Tibial nerve (tissue), 4 donors: ENCODE data around the gene LCT. TPM values are rescaled to one million over a fixed set of nuclear protein-coding genes. Genes with fewer than 3 reads are reported as not detected.

Source experiments
- DNase-seq, 2 donors: peaks; one replicate each; pipeline ENCODE4 v3.0.0-alpha.2; 2019; ENCODE audit warnings: low spot score in 2 of 2
- H3K27ac ChIP-seq, 4 donors: fragments of 200-600 bp; sonication (generic) in 3 of 4; one replicate each; pipeline ENCODE4 v1.5.1; 2017 to 2019; ENCODE audit warnings: mild to moderate bottlenecking in 1 of 4
- H3K27me3 ChIP-seq, 2 donors: fragments of 200-600 bp; sonication (generic) in 1 of 2; one replicate each; pipeline versions ENCODE4 v1.5.1 to v1.6.0; 2017 to 2019
- H3K36me3 ChIP-seq, 3 donors: fragments of 200-600 bp; sonication (generic); one replicate each; pipeline ENCODE4 v1.5.1; 2018 to 2019
- H3K4me1 ChIP-seq, 4 donors: fragments of 200-600 bp; sonication (generic) in 3 of 4; one replicate each; pipeline ENCODE4 v1.5.1; 2017 to 2019
- H3K4me3 ChIP-seq, 4 donors: fragments of 200-600 bp; sonication (generic) in 3 of 4; one replicate each; pipeline ENCODE4 v1.5.1; 2017 to 2019; ENCODE audit warnings: mild to moderate bottlenecking in 1 of 4, moderate library complexity in 1 of 4
- H3K9me3 ChIP-seq, 4 donors: fragments of 200-600 bp; sonication (generic) in 3 of 4; one replicate each; pipeline ENCODE4 v1.5.1; 2017 to 2019
- EP300 ChIP-seq, 2 donors: sonication (generic); formaldehyde crosslinking; IDR thresholded peaks; one replicate each; pipeline ENCODE4 v1.6.1; 2017; ENCODE audit warnings: antibody characterized with exemption in 2 of 2, mild to moderate bottlenecking in 1 of 2
- POLR2A ChIP-seq, 2 donors: fragments of 450-650 bp; IDR thresholded peaks; one replicate each; pipeline ENCODE4 v1.6.1; 2017; ENCODE audit warnings: antibody characterized with exemption in 2 of 2, mild to moderate bottlenecking in 2 of 2, moderate library complexity in 2 of 2
- WGBS, 2 donors: methylation state at CpG; one replicate each; pipeline ENCODE4 v1.1.5; 2018; 5-methylcytosine and 5-hydroxymethylcytosine counted together
- total RNA-seq, 4 donors: library from RNA; depleted of rRNA; stranded (reverse); fragments of >200 nt; gene quantifications; one replicate each; pipeline ENCODE4 v1.1.0, GENCODE V29; 2016
- TF ChIP-seq, protein P1 (sequence below), 5 experiments: fragments of 200-600 bp in 3 of 5; fragments of 450-650 bp in 2 of 5; sonication (generic) in 3 of 5; IDR thresholded peaks; one replicate each; pipeline ENCODE4 v1.5.1; 2016 to 2019; ENCODE audit warnings: antibody characterized with exemption in 5 of 5, mild to moderate bottlenecking in 3 of 5, moderate library complexity in 2 of 5

LCT gene
- total RNA-seq, 4 donors from 2014 or later, result under 0.01 TPM; not detected in 3

DNA sequence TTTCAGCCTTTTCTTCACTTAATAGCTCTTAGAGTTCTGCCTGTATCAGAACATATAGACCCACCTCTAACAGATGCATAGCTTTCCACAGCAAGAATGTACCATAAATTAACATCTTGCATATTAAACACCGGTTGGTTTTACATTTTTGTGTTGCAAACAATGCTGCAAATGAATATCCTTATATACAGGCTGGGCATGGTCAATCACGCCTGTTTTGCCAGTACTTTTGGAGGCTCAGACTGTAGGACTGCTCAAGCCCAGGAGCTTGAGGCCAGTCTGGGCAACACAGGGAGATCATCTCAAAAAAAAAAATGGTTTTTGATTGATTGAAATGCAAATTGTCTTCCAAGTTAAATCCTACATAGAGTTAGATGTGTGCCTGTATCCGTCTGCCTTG lies 1.5 kb upstream of the LCT start:
- TF ChIP-seq EP300 (IDR thresholded peaks at IDR 0.05) (no peak), POLR2A (IDR thresholded peaks at IDR 0.05) (no peak)
- TF ChIP-seq, protein P1, sequence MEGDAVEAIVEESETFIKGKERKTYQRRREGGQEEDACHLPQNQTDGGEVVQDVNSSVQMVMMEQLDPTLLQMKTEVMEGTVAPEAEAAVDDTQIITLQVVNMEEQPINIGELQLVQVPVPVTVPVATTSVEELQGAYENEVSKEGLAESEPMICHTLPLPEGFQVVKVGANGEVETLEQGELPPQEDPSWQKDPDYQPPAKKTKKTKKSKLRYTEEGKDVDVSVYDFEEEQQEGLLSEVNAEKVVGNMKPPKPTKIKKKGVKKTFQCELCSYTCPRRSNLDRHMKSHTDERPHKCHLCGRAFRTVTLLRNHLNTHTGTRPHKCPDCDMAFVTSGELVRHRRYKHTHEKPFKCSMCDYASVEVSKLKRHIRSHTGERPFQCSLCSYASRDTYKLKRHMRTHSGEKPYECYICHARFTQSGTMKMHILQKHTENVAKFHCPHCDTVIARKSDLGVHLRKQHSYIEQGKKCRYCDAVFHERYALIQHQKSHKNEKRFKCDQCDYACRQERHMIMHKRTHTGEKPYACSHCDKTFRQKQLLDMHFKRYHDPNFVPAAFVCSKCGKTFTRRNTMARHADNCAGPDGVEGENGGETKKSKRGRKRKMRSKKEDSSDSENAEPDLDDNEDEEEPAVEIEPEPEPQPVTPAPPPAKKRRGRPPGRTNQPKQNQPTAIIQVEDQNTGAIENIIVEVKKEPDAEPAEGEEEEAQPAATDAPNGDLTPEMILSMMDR (IDR thresholded peaks at IDR 0.05), result no peak
- H3K36me3 ChIP-seq, result peaks cover 0 to 16% (median 0%) of the 10 kb centered on the region in 3 donors
- WGBS, 2 donors, result 88 to 89% methylated on average over 3 of the region's 3 CpGs
- H3K4me3 ChIP-seq, result no peak overlapping the region
- H3K4me1 ChIP-seq, result peaks cover 0 to 24% (median 11%) of the 10 kb centered on the region in 4 donors
- no peak for DNase-seq
- H3K27me3 ChIP-seq, result no peaks in the 10 kb centered on the region
- no peak overlapping the region for H3K27ac ChIP-seq
- H3K9me3 ChIP-seq, result no peaks in the 10 kb centered on the region

- H3K9me3 ChIP-seq, result no peaks in the 10 kb centered on the region
- no peak overlapping the region for H3K4me3 ChIP-seq
- WGBS, 2 donors, result 91% methylated on average over 6 of the region's 6 CpGs
- no peak for DNase-seq
- no peaks in the 10 kb centered on the region for H3K36me3 ChIP-seq
- H3K27me3 ChIP-seq, result no peaks in the 10 kb centered on the region
- no peaks in the 10 kb centered on the region for H3K4me1 ChIP-seq
- H3K27ac ChIP-seq, result no peak overlapping the region
- no peak for TF ChIP-seq EP300 (IDR thresholded peaks at IDR 0.05)
- TF ChIP-seq, protein P1 (IDR thresholded peaks at IDR 0.05), result no peak
- TF ChIP-seq POLR2A (IDR thresholded peaks at IDR 0.05), result no peak
Observed at GRCh38 chr2:135832891-135833290, 4.1 kb downstream of the LCT start.

- Histone ChIP-seq H3K36me3 (no peaks in the 10 kb centered on the region), H3K27me3 (no peaks in the 10 kb centered on the region), H3K4me1 (no peaks in the 10 kb centered on the region), H3K9me3 (no peaks in the 10 kb centered on the region), H3K27ac (no peak overlapping the region), H3K4me3 (no peak overlapping the region)
- WGBS, 2 donors, result 82 to 84% methylated on average over 14 of the region's 14 CpGs
- TF ChIP-seq, protein P1 (IDR thresholded peaks at IDR 0.05), result no peak
- no peak for TF ChIP-seq EP300 (IDR thresholded peaks at IDR 0.05)
- TF ChIP-seq POLR2A (IDR thresholded peaks at IDR 0.05), result no peak
- DNase-seq, result no peak
Observed at GRCh38 chr2:135831180-135831812, 5.7 kb downstream of the LCT start.

GRCh38 chr2:135829378-135830135 lies 7.4 kb downstream of the LCT start:
- Histone ChIP-seq H3K36me3 (no peaks in the 10 kb centered on the region), H3K4me3 (no peak overlapping the region), H3K27me3 (no peaks in the 10 kb centered on the region), H3K9me3 (no peaks in the 10 kb centered on the region), H3K27ac (no peak overlapping the region), H3K4me1 (no peaks in the 10 kb centered on the region)
- TF ChIP-seq EP300 (IDR thresholded peaks at IDR 0.05), result no peak
- TF ChIP-seq, protein P1 (IDR thresholded peaks at IDR 0.05), result no peak
- TF ChIP-seq POLR2A (IDR thresholded peaks at IDR 0.05), result no peak
- no peak for DNase-seq
- 72 to 77% methylated on average over 13 of the region's 13 CpGs for WGBS, 2 donors

- no peaks in the 10 kb centered on the region for H3K4me1 ChIP-seq
- no peak for DNase-seq
- no peak overlapping the region for H3K27ac ChIP-seq
- no peaks in the 10 kb centered on the region for H3K36me3 ChIP-seq
- peaks cover 0 to 17% (median 0%) of the 10 kb centered on the region in 4 donors for H3K9me3 ChIP-seq
- 57 to 64% methylated on average over 6 of the region's 6 CpGs for WGBS, 2 donors
- H3K4me3 ChIP-seq, result no peak overlapping the region
- no peaks in the 10 kb centered on the region for H3K27me3 ChIP-seq
- TF ChIP-seq POLR2A (IDR thresholded peaks at IDR 0.05) (no peak), EP300 (IDR thresholded peaks at IDR 0.05) (no peak)
- TF ChIP-seq, protein P1 (IDR thresholded peaks at IDR 0.05), result no peak
Observed at GRCh38 chr2:135826544-135826943, 10.4 kb downstream of the LCT start.
